Central memory CD4-positive, alpha-beta T cell (primary cell): ENCODE measurements around the gene OR56A4.

Source experiments
- DNase-seq: peaks from one replicate; pipeline ENCODE4 v3.0.0; 2022

OR56A4 gene

GRCh38 chr11:5955586-5955985 is 51.2 kb downstream of the OR56A4 start:
- DNase-seq, result no peak
